GM10266 (cell line): ENCODE data around the gene RAB31.

Experiments
- DNase-seq: peaks from one replicate; pipeline ENCODE4 v3.0.0; 2012; ENCODE audit errors: extremely low spot score
- CTCF ChIP-seq: IDR thresholded peaks from 2 replicates; pipeline ENCODE4 v1.5.1; 2012; ENCODE audit warnings: mild to moderate bottlenecking, low read depth; ENCODE audit not compliant: control insufficient read depth, insufficient read depth; ENCODE audit errors: missing control alignments

The RAB31 gene

GRCh38 chr18:9796935-9797549 is 88.9 kb downstream of the RAB31 start:
- no peak for DNase-seq
- no peak for TF ChIP-seq CTCF

- no peak for DNase-seq
- TF ChIP-seq CTCF = no peak
These were observed 94.3 kb downstream of the RAB31 start for GRCh38 chr18:9802175-9803062.

GRCh38 chr18:9803063-9803697 is 95.1 kb downstream of the RAB31 start:
- no peak for TF ChIP-seq CTCF
- DNase-seq = no peak

GRCh38 chr18:9803698-9804516 is 95.8 kb downstream of the RAB31 start:
- no peak for DNase-seq
- no peak for TF ChIP-seq CTCF

GRCh38 chr18:9804517-9805104 is 96.5 kb downstream of the RAB31 start:
- TF ChIP-seq CTCF = no peak
- DNase-seq = no peak

GRCh38 chr18:9806905-9807304 is 98.8 kb downstream of the RAB31 start:
- no peak for DNase-seq
- TF ChIP-seq CTCF = no peak
